HCT116 (cell line): ENCODE measurements around the gene GATAD2A. TPM values are rescaled to one million over a fixed set of nuclear protein-coding genes. Genes with fewer than 3 reads are reported as not detected.

ENCODE experiments used
- ATAC-seq: fragments of 200-7000 bp; cut with Tn5 transposase; 2 replicates; pipeline ENCODE4 v1.9.1; 2020; ENCODE audit warnings: mild to moderate bottlenecking, moderate library complexity
- BruUV-seq: library from RNA; stranded (reverse); fragments of 400-500 nt; replicated peaks from 2 replicates; lab custom pipeline; 2021; lab: Mats Ljungman, UMichigan
- CTCF ChIA-PET: fragments of 300-600 bp; sonication (Branson Sonifier 250); formaldehyde crosslinking; loops from one replicate; lab custom pipeline; 2021; ENCODE audit warnings: antibody characterized with exemption; lab: Charles Lee
- POLR2A ChIA-PET: fragments of 300-600, 350-600 bp; sonication (Branson Sonifier 250); formaldehyde crosslinking; loops from one replicate; lab custom pipeline; 2021; ENCODE audit warnings: antibody characterized with exemption; lab: Charles Lee
- RAD21 ChIA-PET, 2 experiments: fragments of 300-600 bp; sonication (Branson Sonifier 250); formaldehyde crosslinking; loops; one replicate each; lab custom pipeline; 2023; ENCODE audit warnings: low total read pairs in 2 of 2; ENCODE audit not compliant: uncharacterized antibody in 2 of 2, unreplicated experiment in 2 of 2, low non-redundant PET in 1 of 2; lab: Charles Lee
- DNase-seq: peaks from one replicate; pipeline ENCODE4 v3.0.0-alpha.2; 2010; ENCODE audit warnings: low read depth, low spot score
- H2AFZ ChIP-seq: fragments of 200-600 bp; shearing (Covaris generic), sonication (generic); 2 replicates; pipeline ENCODE4 v1.6.1; 2017; ENCODE audit warnings: low read depth, mixed run types, mixed read lengths, antibody characterized with exemption, low read length; ENCODE audit not compliant: poor library complexity, severe bottlenecking
- H3K27ac ChIP-seq: 2 replicates; pipeline ENCODE4 v1.5.1; 2012; ENCODE audit warnings: low read depth, low read length
- H3K27me3 ChIP-seq: fragments of 200-600 bp; sonication (generic); 2 replicates; pipeline ENCODE4 v1.6.1; 2016; ENCODE audit warnings: mixed run types, low read length, mixed read lengths; ENCODE audit not compliant: insufficient read depth
- H3K36me3 ChIP-seq, 2 experiments: fragments of 200-500 bp in 1 of 2; fragments of 200-600 bp in 1 of 2; sonication (Bioruptor generic) in 1 of 2; sonication (generic) in 1 of 2; 2 replicates each; pipeline versions ENCODE4 v1.5.1 to v1.6.1; 2014 to 2016; ENCODE audit warnings: low read length in 2 of 2, inconsistent platforms in 1 of 2, mixed read lengths in 1 of 2, mixed run types in 1 of 2; ENCODE audit not compliant: insufficient read depth in 2 of 2, control insufficient read depth in 1 of 2
- H3K4me1 ChIP-seq, 2 experiments: fragments of 200-600 bp in 1 of 2; sonication (generic) in 1 of 2; 2 replicates each; pipeline versions ENCODE4 v1.5.1 to v1.6.1; 2012 to 2017; ENCODE audit warnings: low read length in 2 of 2, inconsistent platforms in 1 of 2, mild to moderate bottlenecking in 1 of 2, mixed read lengths in 1 of 2, mixed run types in 1 of 2, moderate library complexity in 1 of 2; ENCODE audit not compliant: insufficient read depth in 2 of 2, control insufficient read depth in 1 of 2
- H3K4me2 ChIP-seq: fragments of 200-600 bp; sonication (generic); 2 replicates; pipeline ENCODE4 v1.6.1; 2017; ENCODE audit warnings: mixed run types, low read length, mixed read lengths
- H3K4me3 ChIP-seq, 2 experiments: fragments of 200-600 bp in 1 of 2; sonication (generic) in 1 of 2; replicated peaks in 1 of 2; 2 replicates each; pipeline ENCODE4 v1.5.1; 2011 to 2016; ENCODE audit warnings: low read length in 2 of 2, control low read depth in 1 of 2, low read depth in 1 of 2, mild to moderate bottlenecking in 1 of 2, mixed read lengths in 1 of 2, mixed run types in 1 of 2
- H3K79me2 ChIP-seq: fragments of 200-600 bp; sonication (generic); 2 replicates; pipeline ENCODE4 v1.6.1; 2017; ENCODE audit warnings: mild to moderate bottlenecking, mixed run types, low read length, moderate library complexity, mixed read lengths; ENCODE audit not compliant: insufficient read depth
- H3K9ac ChIP-seq: fragments of 200-600 bp; sonication (generic); 2 replicates; pipeline ENCODE4 v1.6.1; 2016; ENCODE audit warnings: low read length, mixed read lengths
- H3K9me2 ChIP-seq: fragments of 200-600 bp; sonication (generic), shearing (Covaris generic); 2 replicates; pipeline ENCODE4 v1.6.1; 2017; ENCODE audit warnings: mixed run types, mild to moderate bottlenecking, moderate library complexity; ENCODE audit not compliant: insufficient read depth
- H3K9me3 ChIP-seq, 2 experiments: fragments of 200-500 bp in 1 of 2; fragments of 200-600 bp in 1 of 2; sonication (Bioruptor generic) in 1 of 2; sonication (generic) in 1 of 2; 2 replicates each; pipeline ENCODE4 v1.6.1; 2014 to 2017; ENCODE audit warnings: low read length in 2 of 2, mixed read lengths in 2 of 2, inconsistent platforms in 1 of 2, low read depth in 1 of 2, mild to moderate bottlenecking in 1 of 2, mixed run types in 1 of 2, moderate library complexity in 1 of 2; ENCODE audit not compliant: control insufficient read depth in 1 of 2, insufficient read depth in 1 of 2
- H4K20me1 ChIP-seq: fragments of 200-600 bp; sonication (generic), shearing (Covaris generic); 2 replicates; pipeline ENCODE4 v1.6.1; 2017; ENCODE audit warnings: mixed run types, mild to moderate bottlenecking, moderate library complexity; ENCODE audit not compliant: insufficient read depth
- CBX3 ChIP-seq: IDR thresholded peaks from 2 replicates; pipeline ENCODE4 v1.6.1; 2012; ENCODE audit warnings: low read depth
- ELF1 ChIP-seq: IDR thresholded peaks from 2 replicates; pipeline ENCODE4 v1.6.1; 2012; ENCODE audit warnings: low read depth, borderline replicate concordance
- EZH2 ChIP-seq: fragments of 200-600 bp; sonication (generic); IDR thresholded peaks from 2 replicates; pipeline ENCODE4 v1.6.1; 2017; ENCODE audit warnings: antibody characterized with exemption, mixed run types
- EZH2phosphoT487 ChIP-seq: fragments of 200-600 bp; IDR thresholded peaks from 2 replicates; pipeline ENCODE4 v1.6.1; 2018; ENCODE audit warnings: antibody characterized with exemption, borderline replicate concordance
- JUND ChIP-seq: IDR thresholded peaks from 2 replicates; pipeline ENCODE4 v1.6.1; 2012
- POLR2AphosphoS5 ChIP-seq: IDR thresholded peaks from 2 replicates; pipeline ENCODE4 v1.6.1; 2011; ENCODE audit warnings: mild to moderate bottlenecking, low read depth, low read length, moderate library complexity
- RAD21 ChIP-seq: IDR thresholded peaks from 2 replicates; pipeline ENCODE4 v1.6.1; 2012; ENCODE audit warnings: low read depth, mild to moderate bottlenecking
- REST ChIP-seq: IDR thresholded peaks from 2 replicates; pipeline ENCODE4 v1.6.1; 2012; ENCODE audit warnings: low read depth
- SIN3A ChIP-seq: IDR thresholded peaks from 2 replicates; pipeline ENCODE4 v1.6.1; 2012; ENCODE audit warnings: low read depth
- SP1 ChIP-seq: IDR thresholded peaks from 2 replicates; pipeline ENCODE4 v1.6.1; 2012; ENCODE audit warnings: low read depth
- TCF7L2 ChIP-seq: IDR thresholded peaks from 2 replicates; pipeline ENCODE4 v1.7.0; 2011; ENCODE audit warnings: borderline replicate concordance, inconsistent platforms; ENCODE audit not compliant: insufficient read depth, insufficient read length; ENCODE audit errors: extremely low read depth
- YY1 ChIP-seq: IDR thresholded peaks from 2 replicates; pipeline ENCODE4 v1.6.1; 2011; ENCODE audit warnings: low read length, low read depth, moderate library complexity, mild to moderate bottlenecking; ENCODE audit not compliant: insufficient replicate concordance; ENCODE audit errors: extremely low read depth
- ZNF274 ChIP-seq: fragments of 200-500 bp; sonication (Bioruptor generic); IDR thresholded peaks from 2 replicates; pipeline ENCODE4 v1.6.1; 2014; ENCODE audit warnings: mild to moderate bottlenecking, low read depth, low read length, inconsistent platforms
- intact Hi-C: fragments of 100-400 bp; cut with micrococcal nuclease; formaldehyde crosslinking; loops from 2 replicates; pipeline ENCODE4 v1.10.0; 2022
- total RNA-seq: library from RNA; stranded (reverse); gene quantifications from one replicate; pipeline ENCODE4 v1.2.1, GENCODE V29; 2021; ENCODE audit not compliant: unreplicated experiment
- TF ChIP-seq, protein P1 (sequence below): IDR thresholded peaks from 2 replicates; pipeline ENCODE4 v1.6.1; 2011; ENCODE audit warnings: mild to moderate bottlenecking, low read length, moderate library complexity; ENCODE audit not compliant: insufficient replicate concordance; ENCODE audit errors: extremely low read depth
- TF ChIP-seq, protein P2 (sequence below), 3 experiments: fragments of 200-600 bp in 1 of 3; sonication (generic) in 1 of 3; IDR thresholded peaks in 2 of 3; conservative IDR thresholded peaks in 1 of 3; 2 replicates each; pipeline ENCODE4 v1.5.1; 2012 to 2017; ENCODE audit warnings: low read depth in 2 of 3, low read length in 2 of 3, antibody characterized with exemption in 1 of 3, borderline replicate concordance in 1 of 3, control low read depth in 1 of 3, mild to moderate bottlenecking in 1 of 3, mixed read lengths in 1 of 3, mixed run types in 1 of 3, moderate library complexity in 1 of 3; ENCODE audit not compliant: insufficient read depth in 1 of 3

Gene GATAD2A
- total RNA-seq, 1 experiment from 2014 or later = 130 TPM

- H3K4me2 ChIP-seq = no peak overlapping the region
- BruUV-seq = no TSS peak
- RAD21 ChIA-PET = no interaction called here
- H2AFZ ChIP-seq = no peak overlapping the region
- H3K27ac ChIP-seq = no peak overlapping the region
- DNase-seq (no peak), ATAC-seq (no peak)
- no peak for TF ChIP-seq JUND
- TF ChIP-seq POLR2AphosphoS5 = no peak
- no peak for TF ChIP-seq REST
- TF ChIP-seq TCF7L2 = no peak
- no peak for TF ChIP-seq EZH2
- no peak for TF ChIP-seq ZNF274
- no peak for TF ChIP-seq SIN3A
- no peak for TF ChIP-seq EZH2phosphoT487
- TF ChIP-seq, protein P1, sequence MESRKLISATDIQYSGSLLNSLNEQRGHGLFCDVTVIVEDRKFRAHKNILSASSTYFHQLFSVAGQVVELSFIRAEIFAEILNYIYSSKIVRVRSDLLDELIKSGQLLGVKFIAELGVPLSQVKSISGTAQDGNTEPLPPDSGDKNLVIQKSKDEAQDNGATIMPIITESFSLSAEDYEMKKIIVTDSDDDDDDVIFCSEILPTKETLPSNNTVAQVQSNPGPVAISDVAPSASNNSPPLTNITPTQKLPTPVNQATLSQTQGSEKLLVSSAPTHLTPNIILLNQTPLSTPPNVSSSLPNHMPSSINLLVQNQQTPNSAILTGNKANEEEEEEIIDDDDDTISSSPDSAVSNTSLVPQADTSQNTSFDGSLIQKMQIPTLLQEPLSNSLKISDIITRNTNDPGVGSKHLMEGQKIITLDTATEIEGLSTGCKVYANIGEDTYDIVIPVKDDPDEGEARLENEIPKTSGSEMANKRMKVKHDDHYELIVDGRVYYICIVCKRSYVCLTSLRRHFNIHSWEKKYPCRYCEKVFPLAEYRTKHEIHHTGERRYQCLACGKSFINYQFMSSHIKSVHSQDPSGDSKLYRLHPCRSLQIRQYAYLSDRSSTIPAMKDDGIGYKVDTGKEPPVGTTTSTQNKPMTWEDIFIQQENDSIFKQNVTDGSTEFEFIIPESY = no peak
- TF ChIP-seq CBX3 = no peak
- no peak for TF ChIP-seq SP1
- no peak for TF ChIP-seq ELF1
- TF ChIP-seq RAD21 = no peak
- no peak for TF ChIP-seq YY1
- TF ChIP-seq, protein P2, sequence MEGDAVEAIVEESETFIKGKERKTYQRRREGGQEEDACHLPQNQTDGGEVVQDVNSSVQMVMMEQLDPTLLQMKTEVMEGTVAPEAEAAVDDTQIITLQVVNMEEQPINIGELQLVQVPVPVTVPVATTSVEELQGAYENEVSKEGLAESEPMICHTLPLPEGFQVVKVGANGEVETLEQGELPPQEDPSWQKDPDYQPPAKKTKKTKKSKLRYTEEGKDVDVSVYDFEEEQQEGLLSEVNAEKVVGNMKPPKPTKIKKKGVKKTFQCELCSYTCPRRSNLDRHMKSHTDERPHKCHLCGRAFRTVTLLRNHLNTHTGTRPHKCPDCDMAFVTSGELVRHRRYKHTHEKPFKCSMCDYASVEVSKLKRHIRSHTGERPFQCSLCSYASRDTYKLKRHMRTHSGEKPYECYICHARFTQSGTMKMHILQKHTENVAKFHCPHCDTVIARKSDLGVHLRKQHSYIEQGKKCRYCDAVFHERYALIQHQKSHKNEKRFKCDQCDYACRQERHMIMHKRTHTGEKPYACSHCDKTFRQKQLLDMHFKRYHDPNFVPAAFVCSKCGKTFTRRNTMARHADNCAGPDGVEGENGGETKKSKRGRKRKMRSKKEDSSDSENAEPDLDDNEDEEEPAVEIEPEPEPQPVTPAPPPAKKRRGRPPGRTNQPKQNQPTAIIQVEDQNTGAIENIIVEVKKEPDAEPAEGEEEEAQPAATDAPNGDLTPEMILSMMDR (IDR thresholded peaks at IDR 0.05 in 2 of 3, conservative IDR thresholded peaks at IDR 0.05 in 1 of 3; ENCODE audit: borderline replicate concordance in 1 of 3, insufficient read depth in 1 of 3, low read depth in 2 of 3, low read length in 2 of 3) = no peak
- no peak overlapping the region for H3K4me3 ChIP-seq
- H3K79me2 ChIP-seq = peaks cover 72% of the 10 kb centered on the region
- H4K20me1 ChIP-seq = no peaks in the 10 kb centered on the region
- H3K9me3 ChIP-seq = no peaks in the 10 kb centered on the region
- H3K27me3 ChIP-seq = no peaks in the 10 kb centered on the region
- POLR2A ChIA-PET = no interaction called here
- no peaks in the 10 kb centered on the region for H3K4me1 ChIP-seq
- H3K9ac ChIP-seq = no peak overlapping the region
- H3K9me2 ChIP-seq = no peaks in the 10 kb centered on the region
- CTCF ChIA-PET = no interaction called here
- peaks cover 14 to 20% of the 10 kb centered on the region in 2 experiments; a peak in 3 of 4 replicates for H3K36me3 ChIP-seq
- intact Hi-C loops = no loop called here
These were observed 118.6 kb downstream of the GATAD2A start for GRCh38 chr19:19524053-19524452.
